ENCODE data around the gene DNM3.

Gene DNM3

GRCh38 chr1:172172352-172172831 is 331.1 kb downstream of the DNM3 start:
- no peak for DNase-seq (ENCODE audit: low read depth, low spot score)

GRCh38 chr1:172176206-172176605 is 334.9 kb downstream of the DNM3 start:
- DNase-seq (ENCODE audit: low read depth, low spot score), result no peak

- DNase-seq (ENCODE audit: low read depth, low spot score), result no peak
These were observed 336.6 kb downstream of the DNM3 start for GRCh38 chr1:172177849-172178248.

- no peak for DNase-seq (ENCODE audit: low read depth, low spot score)
These were observed 337.6 kb downstream of the DNM3 start for GRCh38 chr1:172178886-172179285.

- DNase-seq (ENCODE audit: low read depth, low spot score), result no peak
These were observed 338.6 kb downstream of the DNM3 start for GRCh38 chr1:172179918-172180317.

- no peak for DNase-seq (ENCODE audit: low read depth, low spot score)
These were observed 339.4 kb downstream of the DNM3 start for GRCh38 chr1:172180501-172181285.

- DNase-seq (ENCODE audit: low read depth, low spot score), result no peak
These were observed 343.4 kb downstream of the DNM3 start for GRCh38 chr1:172184506-172185191.

GRCh38 chr1:172185211-172185610 is 343.9 kb downstream of the DNM3 start:
- DNase-seq (ENCODE audit: low read depth, low spot score), result no peak

GRCh38 chr1:172185996-172186395 is 344.7 kb downstream of the DNM3 start:
- no peak for DNase-seq (ENCODE audit: low read depth, low spot score)

GRCh38 chr1:172201572-172201971 is 360.3 kb downstream of the DNM3 start:
- no peak for DNase-seq (ENCODE audit: low read depth, low spot score)

- no peak for DNase-seq (ENCODE audit: low read depth, low spot score)
These were observed 362.0 kb downstream of the DNM3 start for GRCh38 chr1:172203135-172203823.

GRCh38 chr1:172203902-172204301 is 362.6 kb downstream of the DNM3 start:
- no peak for DNase-seq (ENCODE audit: low read depth, low spot score)

GRCh38 chr1:172206256-172206655 is 365.0 kb downstream of the DNM3 start:
- DNase-seq (ENCODE audit: low read depth, low spot score), result no peak

- DNase-seq (ENCODE audit: low read depth, low spot score), result no peak
These were observed 367.3 kb downstream of the DNM3 start for GRCh38 chr1:172208635-172209034.

GRCh38 chr1:172211221-172211620 is 369.9 kb downstream of the DNM3 start:
- no peak for DNase-seq (ENCODE audit: low read depth, low spot score)

GRCh38 chr1:172212124-172212523 is 370.8 kb downstream of the DNM3 start:
- DNase-seq (ENCODE audit: low read depth, low spot score), result no peak

GRCh38 chr1:172215006-172215405 is 373.7 kb downstream of the DNM3 start:
- no peak for DNase-seq (ENCODE audit: low read depth, low spot score)

- DNase-seq (ENCODE audit: low read depth, low spot score), result no peak
These were observed 378.7 kb downstream of the DNM3 start for GRCh38 chr1:172219966-172220365.

- no peak for DNase-seq (ENCODE audit: low read depth, low spot score)
These were observed 379.1 kb downstream of the DNM3 start for GRCh38 chr1:172220376-172220775.

GRCh38 chr1:172221436-172221835 is 380.1 kb downstream of the DNM3 start:
- DNase-seq (ENCODE audit: low read depth, low spot score), result no peak

GRCh38 chr1:172224871-172225270 is 383.6 kb downstream of the DNM3 start:
- no peak for DNase-seq (ENCODE audit: low read depth, low spot score)

GRCh38 chr1:172229942-172230341 is 388.6 kb downstream of the DNM3 start:
- DNase-seq (ENCODE audit: low read depth, low spot score), result no peak

All from smooth muscle cell of the brain vasculature (primary cell).